Endothelial cell of hepatic sinusoid (primary cell): Measurements from ENCODE around the gene B3GALT4.

ENCODE experiments used
- in situ Hi-C: cut with HindIII; loops from 2 replicates; pipeline ENCODE4 v1.10.0; 2017; ENCODE audit warnings: low sequenced_read_pairs

The B3GALT4 gene

DNA sequence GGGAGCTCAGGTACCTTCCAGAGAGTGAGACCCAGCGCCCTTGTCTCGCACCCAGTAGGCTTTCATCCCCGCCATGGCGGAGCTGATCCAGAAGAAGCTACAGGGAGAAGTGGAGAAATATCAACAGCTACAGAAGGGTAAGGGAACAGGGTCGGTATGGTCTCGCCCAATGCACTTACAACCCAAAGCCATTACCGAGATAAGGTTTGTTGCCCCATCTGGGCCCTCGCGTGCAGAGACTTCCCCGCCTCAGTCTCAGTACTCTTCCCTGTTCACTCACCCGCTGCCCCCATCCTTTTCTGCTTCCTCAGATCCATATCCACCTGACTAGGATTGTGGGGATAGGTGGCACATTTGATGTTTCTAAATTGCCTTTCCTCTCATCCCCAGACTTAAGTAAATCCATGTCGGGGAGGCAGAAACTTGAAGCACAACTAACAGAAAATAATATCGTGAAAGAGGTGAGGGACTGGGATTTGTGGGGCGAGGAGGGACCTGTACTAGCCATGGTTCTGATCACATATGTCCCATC is 12.9 kb downstream of the B3GALT4 start:
- in situ Hi-C loops = no loop called here

GRCh38 chr6:33290459-33290858 is 13.5 kb downstream of the B3GALT4 start:
- in situ Hi-C loops = no loop called here

GRCh38 chr6:33292996-33293682 is 16.2 kb downstream of the B3GALT4 start:
- in situ Hi-C loops = no loop called here

DNA sequence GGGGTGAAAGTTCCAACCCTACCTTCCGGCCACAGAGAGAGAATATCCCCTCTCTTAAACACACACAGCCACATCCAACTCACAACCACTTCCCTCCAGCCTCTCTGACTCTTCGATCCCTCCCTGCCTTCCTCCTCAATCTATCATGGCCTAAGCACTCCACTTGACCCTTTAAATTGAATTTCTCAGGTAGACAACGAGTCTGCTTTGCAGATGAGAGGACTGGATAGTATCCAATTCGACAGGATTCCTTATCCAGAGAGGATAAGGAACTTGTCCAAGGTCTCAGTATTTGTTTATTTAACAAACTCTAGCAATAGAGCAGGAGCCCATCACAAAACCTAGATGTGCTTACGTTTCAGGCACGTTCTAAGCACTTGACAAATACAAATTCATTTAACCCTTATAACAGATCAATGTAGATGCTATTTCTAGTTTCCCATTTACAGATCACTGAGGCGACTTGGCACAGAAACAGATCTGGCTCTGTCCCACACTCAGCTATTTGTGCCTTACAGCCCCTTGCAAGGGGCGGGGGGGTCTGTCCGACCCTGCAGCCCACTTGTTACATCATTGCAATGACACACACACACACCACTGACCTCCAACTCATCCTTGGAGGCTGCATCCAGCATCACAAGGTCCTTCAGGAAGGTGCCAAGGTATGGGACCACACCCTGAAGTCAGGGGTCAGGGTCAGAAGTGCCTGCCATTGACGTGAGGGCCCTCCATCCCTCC is 17.3 kb downstream of the B3GALT4 start:
- in situ Hi-C loops = no loop called here

- in situ Hi-C loops = no loop called here
Observed at GRCh38 chr6:33295621-33296369, 18.9 kb downstream of the B3GALT4 start.

DNA sequence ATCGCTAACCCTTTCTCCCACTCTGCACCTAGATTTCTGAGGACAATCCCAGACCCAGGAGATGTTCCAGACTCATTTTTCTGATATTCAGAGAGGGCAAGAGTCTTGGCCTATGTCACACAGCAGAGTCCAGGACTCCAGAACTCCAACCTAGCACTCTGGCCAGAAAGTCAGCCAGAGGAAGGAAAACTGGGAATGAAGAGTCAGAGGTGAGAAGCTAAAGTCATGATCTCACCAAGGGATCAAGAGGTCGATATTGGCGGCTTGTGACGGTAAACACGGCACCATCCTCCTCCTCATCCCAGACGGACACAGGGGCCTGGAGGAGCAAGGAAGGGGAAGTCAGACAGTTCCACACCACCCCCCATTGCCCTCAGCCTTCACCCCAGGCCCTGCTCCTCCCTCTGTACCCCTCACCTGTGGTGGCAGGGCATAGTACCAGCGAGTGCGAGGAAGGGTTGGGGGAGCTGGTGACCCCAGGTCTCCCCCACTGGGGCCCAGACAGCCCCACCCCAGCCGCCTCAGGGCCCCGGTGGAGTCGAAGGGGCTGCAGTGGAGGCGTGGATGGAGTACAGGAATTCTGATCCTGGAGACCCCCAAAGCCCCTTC is 20.0 kb downstream of the B3GALT4 start:
- in situ Hi-C loops = no loop called here

DNA sequence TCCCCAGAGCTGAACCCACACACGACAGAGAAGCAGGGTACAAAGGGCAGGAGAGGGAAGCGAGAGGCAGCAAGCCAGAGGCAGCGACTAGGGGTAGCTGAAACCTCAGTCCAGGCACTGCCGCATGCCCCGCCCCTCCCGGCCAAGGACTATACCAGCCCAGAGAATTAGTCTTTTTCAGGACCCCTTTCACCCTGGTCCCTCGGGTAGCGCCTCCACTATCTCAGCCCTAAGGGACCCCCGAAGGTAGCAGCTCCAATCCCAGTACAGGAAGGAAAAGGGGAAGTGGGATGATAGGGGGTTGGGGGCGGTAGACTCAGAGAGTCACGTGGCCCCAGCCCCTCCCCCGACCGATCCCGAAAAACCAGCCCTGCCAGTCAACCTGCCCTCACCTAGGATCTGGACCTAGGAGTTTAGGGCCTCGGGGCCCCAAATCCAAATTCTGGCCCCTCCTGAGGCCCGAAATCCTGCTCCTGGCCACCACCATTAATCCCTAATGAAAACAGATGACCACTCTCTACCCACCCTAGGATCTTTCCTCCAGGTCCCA is 20.6 kb downstream of the B3GALT4 start:
- in situ Hi-C loops = no loop called here

- in situ Hi-C loops = no loop called here
Observed at GRCh38 chr6:33297956-33298772, 21.2 kb downstream of the B3GALT4 start.

GRCh38 chr6:33298773-33299236 is 21.9 kb downstream of the B3GALT4 start, which contains the start of gene RGL2:
Gene RGL2 (minus strand): TSS chr6:33298942. CDS start chr6:33298610, 332 bp downstream.
- in situ Hi-C loops = no loop called here

GRCh38 chr6:33299237-33299944 is 22.5 kb downstream of the B3GALT4 start:
- in situ Hi-C loops = no loop called here

GRCh38 chr6:33301877-33302276 is 25.0 kb downstream of the B3GALT4 start:
- in situ Hi-C loops = no loop called here

GRCh38 chr6:33304216-33304615 is 27.3 kb downstream of the B3GALT4 start:
- in situ Hi-C loops = no loop called here

DNA sequence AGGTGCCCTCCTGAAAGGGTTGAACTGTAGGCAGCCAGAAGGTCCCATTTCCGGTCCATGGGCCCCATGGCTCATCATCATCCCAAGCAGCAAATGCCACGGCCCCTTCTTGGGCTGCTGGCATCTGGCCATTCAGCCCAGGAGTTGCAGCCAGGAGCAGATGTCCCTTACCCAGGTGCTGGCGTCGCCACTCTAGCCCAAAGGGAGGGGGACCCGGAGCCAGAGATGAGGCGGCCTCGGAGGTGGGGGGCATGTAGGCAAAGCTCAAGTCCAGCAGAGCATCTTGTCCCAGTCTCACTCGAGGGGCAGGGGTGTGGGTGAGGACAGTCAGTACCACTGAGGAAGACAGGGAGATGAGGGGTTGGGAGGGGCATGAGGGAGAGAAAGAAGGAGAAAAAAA is 28.1 kb downstream of the B3GALT4 start:
- in situ Hi-C loops = no loop called here

- in situ Hi-C loops = no loop called here
Observed at GRCh38 chr6:33306356-33306755, 29.4 kb downstream of the B3GALT4 start.

- in situ Hi-C loops = no loop called here
Observed at GRCh38 chr6:33312361-33313104, 35.6 kb downstream of the B3GALT4 start.

DNA sequence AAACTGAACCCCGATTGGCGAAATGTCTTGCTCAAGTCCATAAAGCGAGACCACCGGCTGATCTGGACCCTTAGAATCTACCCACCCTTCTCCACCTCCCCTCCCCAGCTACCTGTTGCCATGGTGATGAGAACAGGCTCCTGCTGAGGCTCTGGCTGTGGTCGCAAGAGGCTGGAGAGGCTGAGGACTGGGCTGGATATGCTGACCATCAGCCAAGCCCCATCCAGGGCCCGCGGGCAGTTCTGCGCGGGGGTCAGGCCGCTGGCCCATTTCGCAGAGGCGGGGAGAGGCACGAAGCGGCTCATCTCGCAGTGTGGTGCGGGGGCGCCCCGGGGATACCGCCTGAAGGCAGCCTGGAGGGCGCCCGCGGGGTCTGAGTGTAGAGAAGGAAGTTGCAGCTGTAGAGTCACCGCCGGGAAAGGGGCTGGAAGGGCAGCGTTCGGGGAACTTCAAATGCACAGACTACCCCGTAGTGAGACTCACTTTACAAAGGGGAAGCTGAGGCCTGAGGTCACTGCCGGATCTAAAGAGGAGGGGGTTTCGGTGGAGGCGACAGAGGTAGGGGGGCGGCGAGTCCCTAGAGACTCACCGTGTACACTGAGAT is 36.3 kb downstream of the B3GALT4 start:
- in situ Hi-C loops = no loop called here

DNA sequence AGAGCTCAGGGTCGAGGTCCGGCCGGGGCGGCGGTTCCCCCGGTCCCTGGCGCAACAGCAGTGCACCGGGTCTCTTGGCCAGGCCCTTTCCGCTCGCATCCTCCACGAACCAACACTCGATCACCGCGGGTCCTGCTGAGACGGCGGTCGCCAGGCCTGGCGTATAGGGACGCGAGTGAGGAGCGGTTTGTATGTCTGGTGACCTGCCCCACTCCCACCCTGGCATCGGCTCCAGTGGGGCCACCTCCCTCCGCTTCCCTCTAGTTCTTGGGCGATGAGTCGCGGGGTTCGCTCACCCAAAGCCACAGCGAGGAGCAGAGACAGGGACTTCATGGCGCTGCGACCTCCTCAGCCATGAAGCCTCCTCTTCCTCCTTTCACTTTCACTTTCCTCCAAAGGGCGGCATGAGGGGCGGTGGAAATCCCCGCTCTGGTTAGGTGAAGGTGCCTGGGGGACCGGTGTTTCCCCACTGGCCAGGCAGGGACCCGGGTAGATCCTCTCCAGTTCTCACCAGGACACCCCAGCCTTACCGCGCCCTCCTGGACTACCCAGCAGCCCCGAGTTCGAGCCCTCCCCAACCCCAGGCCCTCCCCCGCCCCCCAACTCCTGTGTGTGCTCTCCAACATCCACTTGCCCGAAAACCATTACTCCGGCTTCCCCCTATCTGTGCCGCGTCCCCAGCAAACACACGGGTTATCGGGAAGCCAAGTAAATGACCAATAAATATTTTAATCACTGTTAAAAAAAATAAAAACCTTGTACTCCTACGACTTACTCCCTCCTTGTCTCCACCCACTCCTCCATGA is 37.0 kb downstream of the B3GALT4 start, which contains the start of gene TAPBP:
TAPBP (minus strand) TSS at position 370 of the 806 bp plus-strand sequence; CDS start at position 333, 37 bp downstream.
- in situ Hi-C loops = no loop called here
